CD4-positive, alpha-beta T cell (primary cell): ENCODE measurements around the gene SWAP70. TPM values are rescaled to one million over a fixed set of nuclear protein-coding genes. Genes with fewer than 3 reads are reported as not detected.

ENCODE experiments used
- ATAC-seq: fragments of 200-7000 bp; cut with Tn5 transposase; one replicate; pipeline ENCODE4 v1.10.0; 2022; ENCODE audit warnings: mild to moderate bottlenecking; ENCODE audit not compliant: poor library complexity
- CTCF ChIA-PET: fragments of 350-600 bp; sonication (Branson Sonifier 250); formaldehyde crosslinking; loops from one replicate; lab custom pipeline; 2021; ENCODE audit warnings: antibody characterized with exemption, inconsistent platforms; lab: Charles Lee
- POLR2A ChIA-PET: fragments of 350-600 bp; sonication (Branson Sonifier 250); formaldehyde crosslinking; loops from one replicate; lab custom pipeline; 2021; ENCODE audit warnings: antibody characterized with exemption, inconsistent platforms; lab: Charles Lee
- DNase-seq, 14 experiments: peaks; one replicate each; pipeline ENCODE4 v3.0.0-alpha.2; 2013 to 2020; ENCODE audit warnings: mixed read lengths in 2 of 14
- H3K27ac ChIP-seq, 2 donors: one replicate each; pipeline versions ENCODE4 v1.5.1 to v1.7.0; 2013; ENCODE audit warnings: low read length in 2 of 2, low read depth in 1 of 2, mild to moderate bottlenecking in 1 of 2
- H3K27me3 ChIP-seq, 2 experiments: 1 replicate in 1 of 2; 2 replicates in 1 of 2; pipeline versions ENCODE4 v1.6.1 to v1.7.0; 2013; ENCODE audit warnings: low read length in 2 of 2, control low read depth in 1 of 2, mild to moderate bottlenecking in 1 of 2, moderate library complexity in 1 of 2; ENCODE audit not compliant: insufficient read depth in 2 of 2, control insufficient read depth in 1 of 2
- H3K36me3 ChIP-seq: one replicate; pipeline ENCODE4 v1.6.1; 2013; ENCODE audit warnings: low read length, control low read depth; ENCODE audit not compliant: insufficient read depth
- H3K4me1 ChIP-seq: one replicate; pipeline ENCODE4 v1.6.1; 2013; ENCODE audit warnings: low read length, control low read depth; ENCODE audit not compliant: insufficient read depth
- H3K4me3 ChIP-seq: one replicate; pipeline ENCODE4 v1.5.1; 2013; ENCODE audit warnings: mild to moderate bottlenecking, low read length, moderate library complexity
- H3K9me3 ChIP-seq, 2 experiments: 1 replicate in 1 of 2; 2 replicates in 1 of 2; pipeline versions ENCODE4 v1.6.1 to v1.7.0; 2013; ENCODE audit warnings: low read length in 2 of 2, mild to moderate bottlenecking in 2 of 2, control low read depth in 1 of 2, moderate library complexity in 1 of 2; ENCODE audit not compliant: control insufficient read depth in 1 of 2, insufficient read depth in 1 of 2
- H3K27ac Mint-ChIP-seq: one replicate; pipeline ENCODE4 v1.8.0; 2020; ENCODE audit warnings: mixed read lengths
- H3K27me3 Mint-ChIP-seq: one replicate; pipeline ENCODE4 v1.8.0; 2021; ENCODE audit warnings: mixed read lengths
- H3K36me3 Mint-ChIP-seq: one replicate; pipeline ENCODE4 v1.8.0; 2021; ENCODE audit warnings: low read depth, mixed read lengths
- H3K4me1 Mint-ChIP-seq: one replicate; pipeline ENCODE4 v1.8.0; 2021; ENCODE audit warnings: low read depth, mixed read lengths
- H3K4me3 Mint-ChIP-seq: one replicate; pipeline ENCODE4 v1.8.0; 2020; ENCODE audit warnings: mild to moderate bottlenecking, mixed read lengths
- H3K9me3 Mint-ChIP-seq: one replicate; pipeline ENCODE4 v1.8.0; 2020; ENCODE audit warnings: mixed read lengths
- intact Hi-C, 2 experiments: fragments of 100-400 bp; cut with DNase I in 1 of 2; cut with micrococcal nuclease in 1 of 2; formaldehyde crosslinking; loops; one replicate each; pipeline versions ENCODE4 v1.15.1 to v1.9.0; 2023 to 2025; cut with DNase I, micrococcal nuclease
- total RNA-seq, 174 experiments: library from RNA in 2 of 174; stranded (reverse) in 2 of 174; gene quantifications; one replicate each; pipeline ENCODE4 v1.2.3 and lab custom pipeline; 2021 to 2026
- TF ChIP-seq, protein P1 (sequence below): fragments of 200-600 bp; IDR thresholded peaks from one replicate; pipeline ENCODE4 v1.8.0; 2022; ENCODE audit warnings: antibody characterized with exemption, mild to moderate bottlenecking

Gene SWAP70
- total RNA-seq, 2 experiments from 2014 or later, result 4.0 to 4.1 TPM

DNA sequence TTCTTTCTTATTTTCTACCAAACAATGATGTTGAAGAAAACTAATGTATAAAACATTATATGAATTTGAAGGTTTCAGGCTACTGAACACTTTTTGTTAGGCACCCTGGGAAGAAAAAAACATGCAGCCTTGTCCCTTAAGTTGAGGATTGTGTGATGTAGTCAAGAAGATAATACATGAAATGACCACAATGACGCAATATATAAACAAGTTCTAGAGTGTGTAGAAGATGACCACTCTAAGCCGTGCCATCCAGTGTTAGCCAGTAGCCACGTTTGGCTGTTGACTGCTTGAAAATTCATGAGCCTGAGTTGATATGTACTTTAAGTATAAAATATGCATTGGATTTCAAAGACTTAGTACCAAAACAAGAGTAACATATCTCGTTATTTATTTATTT lies 16.2 kb downstream of the SWAP70 start:
- no peaks in the 10 kb centered on the region for H3K9me3 ChIP-seq
- no peaks in the 10 kb centered on the region for H3K36me3 ChIP-seq
- no peak for ATAC-seq
- ChIA-PET CTCF (no interaction called here), POLR2A (interaction anchor here (0.9 kb wide), 1 partner anchor 12 kb away, joined by 3 read pairs; no protein-coding TSS in a partner anchor)
- Mint-ChIP-seq H3K36me3 (no peaks in the 10 kb centered on the region), H3K27me3 (no peaks in the 10 kb centered on the region), H3K27ac (no peak overlapping the region), H3K4me3 (no peak overlapping the region), H3K4me1 (no peaks in the 10 kb centered on the region), H3K9me3 (no peaks in the 10 kb centered on the region)
- H3K4me1 ChIP-seq, result no peaks in the 10 kb centered on the region
- no peak for DNase-seq
- intact Hi-C loops, result no loop called here
- H3K27me3 ChIP-seq, result no peaks in the 10 kb centered on the region
- H3K4me3 ChIP-seq, result no peak overlapping the region
- H3K27ac ChIP-seq, result no peak overlapping the region
- TF ChIP-seq, protein P1, sequence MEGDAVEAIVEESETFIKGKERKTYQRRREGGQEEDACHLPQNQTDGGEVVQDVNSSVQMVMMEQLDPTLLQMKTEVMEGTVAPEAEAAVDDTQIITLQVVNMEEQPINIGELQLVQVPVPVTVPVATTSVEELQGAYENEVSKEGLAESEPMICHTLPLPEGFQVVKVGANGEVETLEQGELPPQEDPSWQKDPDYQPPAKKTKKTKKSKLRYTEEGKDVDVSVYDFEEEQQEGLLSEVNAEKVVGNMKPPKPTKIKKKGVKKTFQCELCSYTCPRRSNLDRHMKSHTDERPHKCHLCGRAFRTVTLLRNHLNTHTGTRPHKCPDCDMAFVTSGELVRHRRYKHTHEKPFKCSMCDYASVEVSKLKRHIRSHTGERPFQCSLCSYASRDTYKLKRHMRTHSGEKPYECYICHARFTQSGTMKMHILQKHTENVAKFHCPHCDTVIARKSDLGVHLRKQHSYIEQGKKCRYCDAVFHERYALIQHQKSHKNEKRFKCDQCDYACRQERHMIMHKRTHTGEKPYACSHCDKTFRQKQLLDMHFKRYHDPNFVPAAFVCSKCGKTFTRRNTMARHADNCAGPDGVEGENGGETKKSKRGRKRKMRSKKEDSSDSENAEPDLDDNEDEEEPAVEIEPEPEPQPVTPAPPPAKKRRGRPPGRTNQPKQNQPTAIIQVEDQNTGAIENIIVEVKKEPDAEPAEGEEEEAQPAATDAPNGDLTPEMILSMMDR, result no peak

DNA sequence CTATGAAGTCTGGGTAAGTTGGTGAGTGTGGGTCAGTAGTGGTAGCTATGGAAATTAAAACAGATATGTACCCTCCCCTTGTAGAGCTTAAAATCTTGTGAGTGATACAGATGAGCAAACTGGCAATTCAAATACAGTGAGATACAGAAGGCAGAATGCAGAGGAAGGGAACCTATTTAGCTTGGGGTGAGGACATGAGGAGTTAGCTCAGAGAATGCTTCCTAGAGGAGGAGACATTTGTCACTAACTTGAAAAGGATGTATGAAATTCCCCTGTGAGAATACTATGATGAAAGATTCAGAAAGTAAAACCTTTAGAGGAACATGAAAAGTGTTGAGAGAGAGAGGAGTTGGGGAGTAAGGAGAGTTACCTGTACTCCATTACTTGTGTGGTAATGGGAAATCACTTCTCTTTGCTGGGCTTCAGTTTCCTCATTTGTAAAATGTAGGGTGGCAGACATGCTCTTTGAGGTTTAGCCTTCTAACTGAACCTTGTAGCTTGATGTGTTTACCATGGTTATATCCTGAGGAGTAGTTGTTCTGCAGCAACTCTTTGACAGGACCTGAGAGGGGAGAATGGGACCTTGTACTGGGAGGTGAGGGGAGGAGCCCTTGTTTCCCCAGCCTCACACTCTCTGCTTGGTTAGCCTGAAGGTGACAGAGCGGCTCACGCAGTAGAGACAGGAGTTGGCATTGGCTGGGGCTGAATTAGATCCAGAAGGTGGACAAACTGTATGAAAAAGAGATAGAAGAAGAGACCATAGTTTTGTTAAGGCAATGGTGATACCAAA lies 17.9 kb downstream of the SWAP70 start:
- CTCF ChIA-PET, result no interaction called here
- no peak for ATAC-seq
- no peak overlapping the region for H3K27ac ChIP-seq

DNA sequence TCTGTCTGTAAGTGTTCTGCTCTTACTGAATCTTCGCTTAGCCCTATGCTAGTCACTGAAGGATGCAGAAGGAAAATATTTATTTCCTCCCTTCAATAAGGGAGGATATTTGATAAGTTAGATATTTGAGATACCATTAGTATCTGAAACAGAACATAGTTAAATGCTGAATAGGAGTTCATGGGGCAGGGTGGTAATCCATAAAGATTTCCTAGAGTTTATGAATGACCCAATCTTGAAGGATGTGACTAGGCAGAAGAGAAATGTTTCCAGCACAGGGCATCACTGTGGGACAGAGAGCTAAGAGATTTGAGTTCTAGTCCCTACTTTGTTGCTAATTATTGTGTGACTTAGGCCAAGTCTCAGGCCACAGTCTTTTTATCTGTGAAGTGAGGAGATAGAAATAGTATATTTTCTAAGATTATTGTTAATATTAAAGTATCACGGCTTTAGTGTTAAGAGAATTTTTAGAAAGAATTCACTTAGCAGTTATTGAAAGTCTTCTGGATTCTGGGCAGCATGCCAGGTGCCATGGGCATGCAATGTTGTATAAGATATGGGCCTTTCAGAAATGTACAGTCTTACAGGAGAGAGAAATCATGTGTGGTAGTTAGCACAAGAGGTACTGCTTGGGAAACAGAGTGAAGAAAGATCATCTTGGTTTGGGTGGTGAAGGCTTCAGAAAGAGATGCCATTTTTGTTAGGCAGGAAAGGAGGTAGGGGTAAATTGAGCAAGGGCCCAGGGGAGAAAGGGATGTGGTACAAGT lies 24.0 kb downstream of the SWAP70 start:
- CTCF ChIA-PET, result no interaction called here

More for the DNA sequence above, 17.9 kb downstream of the SWAP70 start:
- no peaks in the 10 kb centered on the region for H3K9me3 Mint-ChIP-seq
- H3K36me3 Mint-ChIP-seq, result no peaks in the 10 kb centered on the region
- no peaks in the 10 kb centered on the region for H3K4me1 Mint-ChIP-seq
- DNase-seq, result no peak
- H3K27me3 Mint-ChIP-seq, result no peaks in the 10 kb centered on the region
- Histone ChIP-seq H3K36me3 (no peaks in the 10 kb centered on the region), H3K9me3 (no peaks in the 10 kb centered on the region), H3K4me1 (no peaks in the 10 kb centered on the region), H3K4me3 (no peak overlapping the region), H3K27me3 (no peaks in the 10 kb centered on the region)
- intact Hi-C loops, result no loop called here
- H3K4me3 Mint-ChIP-seq, result no peak overlapping the region
- TF ChIP-seq, protein P1, result no peak
- H3K27ac Mint-ChIP-seq, result no peak overlapping the region
- POLR2A ChIA-PET, result no interaction called here

More for the DNA sequence above, 24.0 kb downstream of the SWAP70 start:
- no peaks in the 10 kb centered on the region for H3K36me3 ChIP-seq
- no peaks in the 10 kb centered on the region for H3K9me3 Mint-ChIP-seq
- no peak overlapping the region for H3K4me3 Mint-ChIP-seq
- H3K4me1 ChIP-seq, result no peaks in the 10 kb centered on the region
- H3K4me3 ChIP-seq, result no peak overlapping the region
- POLR2A ChIA-PET, result no interaction called here
- DNase-seq (no peak), ATAC-seq (no peak)
- H3K4me1 Mint-ChIP-seq, result no peaks in the 10 kb centered on the region
- H3K27me3 ChIP-seq, result no peaks in the 10 kb centered on the region
- TF ChIP-seq, protein P1, result no peak
- intact Hi-C loops, result no loop called here
- H3K9me3 ChIP-seq, result no peaks in the 10 kb centered on the region
- no peak overlapping the region for H3K27ac Mint-ChIP-seq
- no peaks in the 10 kb centered on the region for H3K27me3 Mint-ChIP-seq
- no peaks in the 10 kb centered on the region for H3K36me3 Mint-ChIP-seq
- H3K27ac ChIP-seq, result no peak overlapping the region
